Amygdala (tissue), 56 donors: ENCODE measurements around the gene UNC80.
A peak's percentile ranks its signal among the peaks of the same experiment; 100 is the strongest.

Experiments used
- DNase-seq, 56 donors: peaks; one replicate each; lab custom pipeline; 2025; lab: John Stamatoyannopoulos, UW

Gene UNC80

GRCh38 chr2:209960676-209961630 is 189.3 kb downstream of the UNC80 start:
- DNase-seq: peak in 12 of 56 donors; percentile 1 to 40 (median 11)

- DNase-seq: no peak
These were observed 194.1 kb downstream of the UNC80 start for GRCh38 chr2:209965723-209966122.

- DNase-seq: no peak
These were observed 198.1 kb downstream of the UNC80 start for GRCh38 chr2:209969692-209970091.

- DNase-seq: no peak
These were observed 198.6 kb downstream of the UNC80 start for GRCh38 chr2:209970271-209970670.

GRCh38 chr2:209970711-209971110 is 199.1 kb downstream of the UNC80 start:
- no peak for DNase-seq

GRCh38 chr2:209973328-209973727 is 201.7 kb downstream of the UNC80 start:
- no peak for DNase-seq

- no peak for DNase-seq
These were observed 202.9 kb downstream of the UNC80 start for GRCh38 chr2:209974576-209974975.

- no peak for DNase-seq
These were observed 205.2 kb downstream of the UNC80 start for GRCh38 chr2:209976698-209977385.

- peak in 1 of 56 donors; percentile 30 for DNase-seq
These were observed 206.0 kb downstream of the UNC80 start for GRCh38 chr2:209977386-209978239.

GRCh38 chr2:209984291-209984690 is 212.7 kb downstream of the UNC80 start:
- no peak for DNase-seq

- DNase-seq: no peak
These were observed 214.2 kb downstream of the UNC80 start for GRCh38 chr2:209985874-209986273.

- no peak for DNase-seq
These were observed 214.8 kb downstream of the UNC80 start for GRCh38 chr2:209986415-209986814.

GRCh38 chr2:209988010-209988409 is 216.4 kb downstream of the UNC80 start:
- no peak for DNase-seq

- DNase-seq: no peak
These were observed 219.2 kb downstream of the UNC80 start for GRCh38 chr2:209990838-209991237.

GRCh38 chr2:209993968-209994367 is 222.3 kb downstream of the UNC80 start:
- no peak for DNase-seq

GRCh38 chr2:209998596-209998995 is 227.0 kb downstream of the UNC80 start:
- DNase-seq: no peak

GRCh38 chr2:210000464-210001324 is 229.1 kb downstream of the UNC80 start:
- no peak for DNase-seq

GRCh38 chr2:210002158-210003157 is 230.8 kb downstream of the UNC80 start, which contains the start of gene RPE:
Gene RPE (plus strand): TSS chr2:210002638. CDS start chr2:210002662, 24 bp downstream.
- DNase-seq: peak; percentile 60 to 96 (median 90)
